Measurements from ENCODE around the gene TXNL1. TPM values are rescaled to one million over a fixed set of nuclear protein-coding genes. Genes with fewer than 3 reads are reported as not detected.

Gene TXNL1
- total and polyA plus RNA-seq, 2 of the 13 experiments (the other 11 are each of a cell fraction or from before 2014, with no cell fraction given): 41.9 to 73.1 TPM

- TF ChIP-seq, protein P1, sequence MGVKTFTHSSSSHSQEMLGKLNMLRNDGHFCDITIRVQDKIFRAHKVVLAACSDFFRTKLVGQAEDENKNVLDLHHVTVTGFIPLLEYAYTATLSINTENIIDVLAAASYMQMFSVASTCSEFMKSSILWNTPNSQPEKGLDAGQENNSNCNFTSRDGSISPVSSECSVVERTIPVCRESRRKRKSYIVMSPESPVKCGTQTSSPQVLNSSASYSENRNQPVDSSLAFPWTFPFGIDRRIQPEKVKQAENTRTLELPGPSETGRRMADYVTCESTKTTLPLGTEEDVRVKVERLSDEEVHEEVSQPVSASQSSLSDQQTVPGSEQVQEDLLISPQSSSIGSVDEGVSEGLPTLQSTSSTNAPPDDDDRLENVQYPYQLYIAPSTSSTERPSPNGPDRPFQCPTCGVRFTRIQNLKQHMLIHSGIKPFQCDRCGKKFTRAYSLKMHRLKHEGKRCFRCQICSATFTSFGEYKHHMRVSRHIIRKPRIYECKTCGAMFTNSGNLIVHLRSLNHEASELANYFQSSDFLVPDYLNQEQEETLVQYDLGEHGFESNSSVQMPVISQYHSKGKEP (CRISPR knock-in tag; IDR thresholded peaks at IDR 0.05): no peak
- TF ChIP-seq SPEN (CRISPR knock-in tag; IDR thresholded peaks at IDR 0.05; ENCODE audit: low read depth): peak; percentile 76; the same call in 1 of the 2 replicates
- no peak for TF ChIP-seq CBX2 (IDR thresholded peaks at IDR 0.05; ENCODE audit: low read depth, low read length)
- TF ChIP-seq CBX2 (CRISPR knock-in tag; IDR thresholded peaks at IDR 0.05; ENCODE audit: low read depth): no peak
- TF ChIP-seq FOXP1 (IDR thresholded peaks at IDR 0.05): no peak
- no peak for TF ChIP-seq FOXP1 (CRISPR knock-in tag; IDR thresholded peaks at IDR 0.05)
- no peak for TF ChIP-seq GATA4 (IDR thresholded peaks at IDR 0.05; ENCODE audit: borderline replicate concordance, low read depth)
- TF ChIP-seq JUNB (CRISPR knock-in tag; IDR thresholded peaks at IDR 0.05; ENCODE audit: borderline replicate concordance): no peak
- TF ChIP-seq IRF9 (CRISPR knock-in tag; IDR thresholded peaks at IDR 0.05; ENCODE audit: borderline replicate concordance): peak; percentile 87; the same call in 1 of the 2 replicates
- TF ChIP-seq KDM5B (CRISPR knock-in tag; IDR thresholded peaks at IDR 0.05; ENCODE audit: borderline replicate concordance): peak; percentile 52; the same call in 1 of the 2 replicates
- peak; percentile 39; the same call in 1 of the 2 replicates for TF ChIP-seq PPARG (CRISPR knock-in tag; conservative IDR thresholded peaks at IDR 0.05)
- TF ChIP-seq STAT5B (CRISPR knock-in tag; IDR thresholded peaks at IDR 0.05): no peak
- peak; percentile 98 for TF ChIP-seq NR2F6 (IDR thresholded peaks at IDR 0.05)
- TF ChIP-seq NR2F6 (CRISPR knock-in tag; IDR thresholded peaks at IDR 0.05): peak; percentile 97
- TF ChIP-seq ZNF672 (CRISPR knock-in tag; IDR thresholded peaks at IDR 0.05): 0 out of 2 replicates have a peak, but pooled peaks have one; percentile 71
- TF ChIP-seq STAG1 (CRISPR knock-in tag; IDR thresholded peaks at IDR 0.05): no peak
- TF ChIP-seq ZFY (CRISPR knock-in tag; IDR thresholded peaks at IDR 0.05): peak; percentile 53
- TF ChIP-seq SP5 (CRISPR knock-in tag; IDR thresholded peaks at IDR 0.05; ENCODE audit: borderline replicate concordance, low read depth): peak; percentile 77; the same call in 1 of the 2 replicates
- TF ChIP-seq, protein P2, sequence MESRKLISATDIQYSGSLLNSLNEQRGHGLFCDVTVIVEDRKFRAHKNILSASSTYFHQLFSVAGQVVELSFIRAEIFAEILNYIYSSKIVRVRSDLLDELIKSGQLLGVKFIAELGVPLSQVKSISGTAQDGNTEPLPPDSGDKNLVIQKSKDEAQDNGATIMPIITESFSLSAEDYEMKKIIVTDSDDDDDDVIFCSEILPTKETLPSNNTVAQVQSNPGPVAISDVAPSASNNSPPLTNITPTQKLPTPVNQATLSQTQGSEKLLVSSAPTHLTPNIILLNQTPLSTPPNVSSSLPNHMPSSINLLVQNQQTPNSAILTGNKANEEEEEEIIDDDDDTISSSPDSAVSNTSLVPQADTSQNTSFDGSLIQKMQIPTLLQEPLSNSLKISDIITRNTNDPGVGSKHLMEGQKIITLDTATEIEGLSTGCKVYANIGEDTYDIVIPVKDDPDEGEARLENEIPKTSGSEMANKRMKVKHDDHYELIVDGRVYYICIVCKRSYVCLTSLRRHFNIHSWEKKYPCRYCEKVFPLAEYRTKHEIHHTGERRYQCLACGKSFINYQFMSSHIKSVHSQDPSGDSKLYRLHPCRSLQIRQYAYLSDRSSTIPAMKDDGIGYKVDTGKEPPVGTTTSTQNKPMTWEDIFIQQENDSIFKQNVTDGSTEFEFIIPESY (CRISPR knock-in tag; IDR thresholded peaks at IDR 0.05): peak; percentile 27; the same call in 1 of the 2 replicates
- TF ChIP-seq ARNT (IDR thresholded peaks at IDR 0.05): no peak
- no peak for TF ChIP-seq ZNF101 (CRISPR knock-in tag; IDR thresholded peaks at IDR 0.05; ENCODE audit: borderline replicate concordance, low read depth)
- peak; percentile 88 for TF ChIP-seq ZNF639 (CRISPR knock-in tag; conservative IDR thresholded peaks at IDR 0.05)
- TF ChIP-seq, protein P3, sequence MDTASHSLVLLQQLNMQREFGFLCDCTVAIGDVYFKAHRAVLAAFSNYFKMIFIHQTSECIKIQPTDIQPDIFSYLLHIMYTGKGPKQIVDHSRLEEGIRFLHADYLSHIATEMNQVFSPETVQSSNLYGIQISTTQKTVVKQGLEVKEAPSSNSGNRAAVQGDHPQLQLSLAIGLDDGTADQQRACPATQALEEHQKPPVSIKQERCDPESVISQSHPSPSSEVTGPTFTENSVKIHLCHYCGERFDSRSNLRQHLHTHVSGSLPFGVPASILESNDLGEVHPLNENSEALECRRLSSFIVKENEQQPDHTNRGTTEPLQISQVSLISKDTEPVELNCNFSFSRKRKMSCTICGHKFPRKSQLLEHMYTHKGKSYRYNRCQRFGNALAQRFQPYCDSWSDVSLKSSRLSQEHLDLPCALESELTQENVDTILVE (CRISPR knock-in tag; IDR thresholded peaks at IDR 0.05): peak; percentile 92
These were observed 12.8 kb upstream of the TXNL1 start, which contains the start of gene WDR7 (continued) for GRCh38 chr18:56650944-56651770.

All from HepG2 (cell line).